K562 (cell line): ENCODE results near the gene MBD6. TPM values are rescaled to one million over a fixed set of nuclear protein-coding genes. Genes with fewer than 3 reads are reported as not detected.

Experiments
- ATAC-seq: fragments of 200-7000 bp; cut with Tn5 transposase; 3 replicates; pipeline ENCODE4 v1.9.1; 2020; ENCODE audit warnings: moderate library complexity
- BruUV-seq: library from RNA; stranded (reverse); fragments of 400-500 nt; replicated peaks from 2 replicates; lab custom pipeline; 2021; lab: Mats Ljungman, UMichigan
- CTCF ChIA-PET: fragments of 300-600 bp; formaldehyde crosslinking; extraction: SDS; loops from one replicate; lab custom pipeline; 2021; ENCODE audit warnings: low intra/inter-chr PET ratio; lab: Yijun Ruan, JAX
- POLR2A ChIA-PET: fragments of 300-600, 350-650 bp; sonication (Branson Sonifier 250); formaldehyde crosslinking; extraction: SDS; loops from one replicate; lab custom pipeline; 2021; ENCODE audit warnings: antibody characterized with exemption, inconsistent platforms; lab: Yijun Ruan, JAX
- DNase-seq, 4 experiments: peaks; one replicate each; pipeline versions ENCODE4 v3.0.0 to v3.0.0-alpha.2; 2011 to 2018; ENCODE audit warnings: low spot score in 3 of 4, mixed read lengths in 3 of 4; ENCODE audit errors: extremely low read depth in 1 of 4
- FAIRE-seq: peaks from 2 replicates; lab custom pipeline; 2011; peaks lifted over from hg19 to GRCh38; lab: Jason Lieb, UNC
- H2AFZ ChIP-seq: 2 replicates; pipeline ENCODE4 v1.6.0; 2011; ENCODE audit warnings: low read depth, low read length, control low read depth, inconsistent platforms
- H3K27ac ChIP-seq: fragments of 200-600 bp; 3 replicates; pipeline ENCODE4 v1.8.0; 2011; ENCODE audit warnings: low read depth, mild to moderate bottlenecking, control low read depth, inconsistent platforms, low read length, moderate library complexity, mixed read lengths; ENCODE audit errors: extremely low read depth
- H3K27me3 ChIP-seq, 2 experiments: fragments of 300-600 bp in 1 of 2; 2 replicates in 1 of 2; 3 replicates in 1 of 2; pipeline versions ENCODE4 v1.6.0 to v1.8.0; 2011; ENCODE audit warnings: inconsistent platforms in 2 of 2, low read length in 2 of 2, mild to moderate bottlenecking in 1 of 2, mixed read lengths in 1 of 2, moderate library complexity in 1 of 2; ENCODE audit not compliant: control insufficient read depth in 2 of 2, insufficient read depth in 2 of 2
- H3K36me3 ChIP-seq: fragments of 300-600 bp; 3 replicates; pipeline ENCODE4 v1.8.0; 2011; ENCODE audit warnings: mild to moderate bottlenecking, low read length, inconsistent platforms; ENCODE audit not compliant: control insufficient read depth, insufficient read depth
- H3K4me1 ChIP-seq, 2 experiments: fragments of 200-600 bp in 1 of 2; replicated peaks in 1 of 2; 2 replicates in 1 of 2; 3 replicates in 1 of 2; pipeline versions ENCODE4 v1.5.1 to v1.8.0; 2011; ENCODE audit warnings: inconsistent platforms in 2 of 2, low read length in 2 of 2, mild to moderate bottlenecking in 1 of 2, mixed read lengths in 1 of 2, moderate library complexity in 1 of 2; ENCODE audit not compliant: control insufficient read depth in 2 of 2, insufficient read depth in 2 of 2
- H3K4me2 ChIP-seq: 2 replicates; pipeline ENCODE4 v1.6.1; 2011; ENCODE audit warnings: low read length, control low read depth, inconsistent platforms, mixed read lengths; ENCODE audit not compliant: insufficient read depth
- H3K4me3 ChIP-seq: fragments of 200-600 bp; sonication (generic), shearing (Covaris generic); 2 replicates; pipeline ENCODE4 v1.5.1; 2016; ENCODE audit warnings: control low read depth, inconsistent platforms
- H3K79me2 ChIP-seq: fragments of 200-600 bp; 3 replicates; pipeline ENCODE4 v1.8.0; 2011; ENCODE audit warnings: low read length, inconsistent platforms; ENCODE audit not compliant: control insufficient read depth, insufficient read depth
- H3K9ac ChIP-seq, 2 experiments: 2 replicates each; pipeline versions ENCODE4 v1.6.0 to v1.6.1; 2011; ENCODE audit warnings: low read depth in 2 of 2, low read length in 2 of 2, control low read depth in 1 of 2, inconsistent platforms in 1 of 2, mild to moderate bottlenecking in 1 of 2, mixed read lengths in 1 of 2; ENCODE audit not compliant: insufficient read depth in 1 of 2
- H3K9me1 ChIP-seq: one replicate; pipeline ENCODE4 v1.6.0; 2011; ENCODE audit warnings: inconsistent platforms, mild to moderate bottlenecking, low read length, moderate library complexity; ENCODE audit not compliant: control insufficient read depth, insufficient read depth
- H3K9me3 ChIP-seq: replicated peaks from 2 replicates; pipeline ENCODE4 v1.5.1; 2011; ENCODE audit warnings: low read depth, low read length, inconsistent platforms; ENCODE audit not compliant: control insufficient read depth, insufficient read depth
- H4K20me1 ChIP-seq: replicated peaks from 2 replicates; pipeline ENCODE4 v1.6.1; 2011; ENCODE audit warnings: low read length, inconsistent platforms, mixed read lengths; ENCODE audit not compliant: control insufficient read depth, insufficient read depth
- BCOR ChIP-seq: fragments of 450-650 bp; IDR thresholded peaks from 2 replicates; pipeline ENCODE4 v1.6.1; 2016
- CHD7 ChIP-seq: fragments of 200-600 bp; sonication (generic); IDR thresholded peaks from one replicate; pipeline ENCODE4 v1.6.1; 2012; ENCODE audit warnings: mild to moderate bottlenecking, low read depth, low read length, inconsistent platforms
- ESRRA ChIP-seq: fragments of 450-650 bp; IDR thresholded peaks from 2 replicates; pipeline ENCODE4 v1.6.1; 2014; ENCODE audit warnings: low read depth, mild to moderate bottlenecking, moderate library complexity, borderline replicate concordance
- ETV5 ChIP-seq: sonication (generic); formaldehyde crosslinking; IDR thresholded peaks from 2 replicates; pipeline ENCODE4 v1.4.0; 2020; ENCODE audit warnings: low read depth, mild to moderate bottlenecking, missing genetic modification reagents
- FOXK2 ChIP-seq, 2 experiments: fragments of 450-650 bp; IDR thresholded peaks in 1 of 2; conservative IDR thresholded peaks in 1 of 2; 2 replicates each; pipeline ENCODE4 v1.6.1; 2016; ENCODE audit warnings: low read depth in 2 of 2, mild to moderate bottlenecking in 1 of 2
- PREB ChIP-seq: sonication (generic); formaldehyde crosslinking; IDR thresholded peaks from 2 replicates; pipeline ENCODE4 v1.8.1; 2023; ENCODE audit warnings: mild to moderate bottlenecking, missing genetic modification reagents
- RBFOX2 ChIP-seq: fragments of 200-400 bp; formaldehyde crosslinking; IDR thresholded peaks from 2 replicates; pipeline ENCODE4 v1.6.1; 2017; ENCODE audit warnings: low read depth, mild to moderate bottlenecking, low read length, moderate library complexity
- SUPT5H ChIP-seq: fragments of 450-650 bp; IDR thresholded peaks from 2 replicates; pipeline ENCODE4 v1.6.1; 2016
- ZNF740 ChIP-seq, 3 experiments: fragments of 200-800 bp in 1 of 3; sonication (Bioruptor generic) in 1 of 3; sonication (generic) in 1 of 3; formaldehyde crosslinking in 1 of 3; IDR thresholded peaks; 2 replicates each; pipeline versions ENCODE4 v1.6.1 to v1.8.0; 2016 to 2022; ENCODE audit warnings: mild to moderate bottlenecking in 2 of 3, missing compliant biosample characterization in 2 of 3, missing genetic modification characterization in 2 of 3, missing genetic modification reagents in 1 of 3
- WGBS: fragments of 100-300 bp; shearing (Covaris generic); methylation state at CpG from one replicate; pipeline ENCODE4 v1.1.6; 2016; ENCODE audit warnings: low coverage, mixed read lengths; ENCODE audit not compliant: insufficient coverage; ENCODE audit errors: missing lambda C conversion rate; 5-methylcytosine and 5-hydroxymethylcytosine counted together
- in situ Hi-C: fragments of 300-500 bp; cut with MboI; formaldehyde crosslinking; loops from 4 replicates; pipeline ENCODE4 v1.15.0; 2018; ENCODE audit warnings: inconsistent platforms, mixed read lengths
- intact Hi-C: fragments of 100-400 bp; cut with micrococcal nuclease; formaldehyde crosslinking; loops from 2 replicates; pipeline ENCODE4 v1.14.2; 2022
- polyA plus RNA-seq, 8 experiments: library from polyadenylated mRNA; depleted of rRNA in 4 of 8; stranded (reverse) in 5 of 8; unstranded in 3 of 8; fragments of >200 nt; fragmentation: Nextera tagmentation in 2 of 8; fragmentation: Illumina TruSeq in 1 of 8; extraction: Ambion mirVana in 2 of 8; extraction: Trizol in 1 of 8; gene quantifications; 2 replicates each; pipeline versions ENCODE4 v1.2.1 to v1.2.3, GENCODE V29; 2011 to 2014; ENCODE audit warnings: inconsistent platforms in 1 of 8, missing spikeins in 1 of 8
- total RNA-seq, 7 experiments: library from RNA; depleted of rRNA in 6 of 7; stranded (reverse); fragments of >200 nt in 6 of 7; fragmentation: Illumina TruSeq in 2 of 7; extraction: Trizol in 2 of 7; gene quantifications; 2 replicates each; pipeline versions ENCODE4 v1.2.1 to v1.2.3, GENCODE V29; 2011 to 2021; ENCODE audit warnings: low replicate concordance in 1 of 7

MBD6 gene
- total and polyA plus RNA-seq, 9 of the 15 experiments (the other 6 are each of a cell fraction or from before 2014, with no cell fraction given), result 2.0 to 54.8 (median 3.8) TPM

GRCh38 chr12:57519796-57520052 lies 2.9 kb upstream of the MBD6 start:
- Histone ChIP-seq H3K4me3 (peak overlapping the region; percentile 86), H3K4me1 (peaks cover 29 to 43% of the 10 kb centered on the region in 2 experiments), H3K9me1 (peaks cover 7% of the 10 kb centered on the region), H3K9ac (peak overlapping the region; percentile 94 to 100), H3K79me2 (peaks cover 59% of the 10 kb centered on the region), H3K27me3 (no peaks in the 10 kb centered on the region), H2AFZ (no peak overlapping the region), H4K20me1 (peaks cover 50% of the 10 kb centered on the region), H3K4me2 (peak overlapping the region; percentile 99), H3K36me3 (peaks cover 63% of the 10 kb centered on the region), H3K27ac (peak overlapping the region; percentile 99), H3K9me3 (no peaks in the 10 kb centered on the region)
- CTCF ChIA-PET, result no interaction called here
- no TSS peak for BruUV-seq
- DNase-seq (peak in 1 of 4 experiments; percentile 78), FAIRE-seq (no peak), ATAC-seq (no peak)
- WGBS, result 0% methylated on average over 8 of the region's 8 CpGs
- intact Hi-C loops, result loop anchor here (1.0 to 5.0 kb wide), 6 partner anchors 20 to 218 kb away; partner anchors contain the start of genes AGAP2, GLI1 and MARS1
- POLR2A ChIA-PET, result interaction anchor here (0.6 to 10.1 kb wide), 40 partner anchors 9 to 403 kb away, joined by 3 to 184 read pairs (median 5); partner anchors contain the start of genes ARHGEF25, B4GALNT1, CDK4 and DCTN2
- in situ Hi-C loops, result no loop called here
- TF ChIP-seq ETV5 (CRISPR knock-in tag) (0 out of 2 replicates have a peak, but pooled peaks have one; percentile 17), BCOR (no peak), RBFOX2 (peak; percentile 97), ZNF740 (CRISPR knock-in tag; IDR thresholded peaks at IDR 0.05) (no peak; the same call in 1 of the 2 replicates), ZNF740 (tag; IDR thresholded peaks at IDR 0.05) (no peak), FOXK2 (conservative IDR thresholded peaks at IDR 0.05 in 1 of 2, IDR thresholded peaks at IDR 0.05 in 1 of 2; ENCODE audit: low read depth in 2 of 2) (no peak), PREB (peak; percentile 19; the same call in 1 of the 2 replicates), ESRRA (no peak), CHD7 (peak; percentile 24), SUPT5H (no peak)
